GM12878 (cell line): Measurements from ENCODE around the gene ATP2A3.

ENCODE experiments used
- EZH2 ChIP-seq: IDR thresholded peaks from 2 replicates; pipeline ENCODE4 v1.6.1; 2012; ENCODE audit warnings: low read depth, mild to moderate bottlenecking, control low read depth, inconsistent platforms, low read length, borderline replicate concordance; ENCODE audit not compliant: control insufficient read depth
- SUZ12 ChIP-seq: fragments of 200-600 bp; sonication (generic); IDR thresholded peaks from one replicate; pipeline ENCODE4 v1.6.1; 2018; ENCODE audit warnings: antibody characterized with exemption, mild to moderate bottlenecking; ENCODE audit not compliant: unreplicated experiment
- ZNF24 ChIP-seq: fragments of 450-650 bp; IDR thresholded peaks from 2 replicates; pipeline ENCODE4 v1.6.1; 2017; ENCODE audit warnings: antibody characterized with exemption, mild to moderate bottlenecking

DNA sequence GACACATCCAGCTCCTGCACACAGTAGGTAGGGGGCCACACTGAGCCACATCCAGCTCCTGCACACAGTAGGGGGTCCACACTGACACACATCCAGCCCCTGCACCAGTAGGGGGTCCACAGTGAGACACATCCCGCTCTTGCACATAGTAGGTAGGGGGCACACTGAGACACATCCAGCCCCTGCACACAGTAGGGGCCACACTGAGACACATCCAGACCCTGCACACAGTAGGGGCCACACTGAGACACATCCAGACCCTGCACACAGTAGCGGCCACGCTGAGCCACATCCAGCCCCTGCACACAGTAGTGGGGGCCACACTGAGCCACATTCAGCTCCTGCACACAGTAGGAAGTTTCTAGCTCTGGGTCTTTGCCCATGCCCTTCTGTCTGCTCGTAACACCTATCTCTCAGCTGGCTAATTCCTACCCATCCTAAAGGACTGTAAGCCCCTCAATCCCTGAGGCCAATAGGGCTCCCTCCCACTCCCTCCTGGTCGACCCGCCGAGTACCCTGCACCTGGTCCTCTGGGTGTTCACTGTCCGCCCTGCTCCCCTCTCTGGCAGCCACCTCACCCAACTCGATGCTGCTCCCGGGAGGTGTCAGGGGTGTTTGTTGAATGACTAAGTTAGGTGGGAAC, 9.4 kb upstream of the ATP2A3 start:
- TF ChIP-seq EZH2 (no peak), ZNF24 (no peak), SUZ12 (no peak)
